OCI-LY3 (cell line): ENCODE results near the gene COLEC11.

ENCODE experiments used
- CTCF ChIP-seq: fragments of 200-600, 300-600 bp; sonication (generic); IDR thresholded peaks from 2 replicates; pipeline ENCODE4 v1.5.1; 2014; ENCODE audit warnings: antibody characterized with exemption, low read length, low read depth
- EZH2phosphoT487 ChIP-seq: fragments of 200-600 bp; shearing (Covaris generic); IDR thresholded peaks from 2 replicates; pipeline ENCODE4 v1.6.1; 2018; ENCODE audit warnings: antibody characterized with exemption, mixed run types, low read depth

DNA sequence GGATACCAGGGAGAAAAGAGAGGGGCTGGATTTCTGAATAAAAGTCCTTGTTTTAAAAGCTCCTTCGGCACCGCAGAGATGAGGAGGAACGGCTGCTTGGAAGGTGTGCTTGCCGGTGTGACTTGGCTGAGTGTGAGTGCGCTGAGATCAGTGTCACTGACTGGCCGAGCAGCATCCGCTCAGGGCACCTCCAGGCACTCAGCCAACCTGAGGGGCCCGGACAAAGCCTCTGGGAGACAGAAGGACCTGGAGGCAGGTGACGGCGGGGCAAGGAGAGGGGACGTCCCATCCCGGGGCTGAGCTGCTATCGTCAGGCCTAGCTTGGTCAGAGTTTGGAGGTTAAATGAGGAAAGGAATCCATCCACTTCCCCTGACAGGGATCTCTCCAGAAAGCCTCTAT lies 46.3 kb downstream of the COLEC11 start:
- no peak for TF ChIP-seq CTCF
- TF ChIP-seq EZH2phosphoT487, result no peak
